Calu3 (cell line): ENCODE measurements around the gene NOL4L. TPM values are rescaled to one million over a fixed set of nuclear protein-coding genes. Genes with fewer than 3 reads are reported as not detected.

Experiments used
- BruUV-seq: library from RNA; stranded (reverse); fragments of 400-500 nt; replicated peaks from 2 replicates; lab custom pipeline; 2021; lab: Mats Ljungman, UMichigan
- CTCF ChIA-PET: fragments of 300-600 bp; sonication (Branson Sonifier 250); formaldehyde crosslinking; loops from one replicate; lab custom pipeline; 2022; ENCODE audit warnings: antibody characterized with exemption; lab: Charles Lee
- DNase-seq: peaks from one replicate; pipeline ENCODE4 v3.0.0; 2022
- H3K27ac Mint-ChIP-seq: one replicate; pipeline ENCODE4 v1.8.0; 2022; ENCODE audit warnings: mixed read lengths; ENCODE audit not compliant: unreplicated experiment
- H3K27me3 Mint-ChIP-seq: one replicate; pipeline ENCODE4 v1.8.0; 2022; ENCODE audit warnings: mixed read lengths; ENCODE audit not compliant: unreplicated experiment
- H3K36me3 Mint-ChIP-seq: one replicate; pipeline ENCODE4 v1.8.0; 2022; ENCODE audit warnings: mild to moderate bottlenecking, moderate library complexity, mixed read lengths; ENCODE audit not compliant: insufficient read depth, unreplicated experiment
- H3K4me1 Mint-ChIP-seq: one replicate; pipeline ENCODE4 v1.8.0; 2022; ENCODE audit warnings: mild to moderate bottlenecking, low read depth, mixed read lengths; ENCODE audit not compliant: unreplicated experiment
- H3K4me3 Mint-ChIP-seq: one replicate; pipeline ENCODE4 v1.8.0; 2022; ENCODE audit warnings: mild to moderate bottlenecking, low read depth, moderate library complexity, mixed read lengths; ENCODE audit not compliant: unreplicated experiment
- H3K9me3 Mint-ChIP-seq: one replicate; pipeline ENCODE4 v1.8.0; 2022; ENCODE audit warnings: low read depth, mixed read lengths; ENCODE audit not compliant: unreplicated experiment
- intact Hi-C: fragments of 100-400 bp; cut with micrococcal nuclease; formaldehyde crosslinking; loops from one replicate; pipeline ENCODE4 v1.10.0; 2022; ENCODE audit not compliant: unreplicated experiment
- total RNA-seq: library from RNA; stranded (reverse); gene quantifications from 2 replicates; pipeline ENCODE4 v1.2.3, GENCODE V29; 2022
- TF ChIP-seq, protein P1 (sequence below): fragments of 200-600 bp; IDR thresholded peaks from one replicate; pipeline ENCODE4 v1.8.0; 2022; ENCODE audit warnings: antibody characterized with exemption; ENCODE audit not compliant: unreplicated experiment

NOL4L gene
- total RNA-seq, 1 experiment from 2014 or later = 46.9 TPM

- CTCF ChIA-PET = interaction anchor here (0.6 to 1.3 kb wide), 4 partner anchors 11 to 450 kb away, joined by 3 to 6 read pairs (median 4); no protein-coding TSS in a partner anchor
- Mint-ChIP-seq H3K27ac (no peak overlapping the region), H3K4me1 (peaks cover 29% of the 10 kb centered on the region), H3K27me3 (peaks cover 64% of the 10 kb centered on the region), H3K9me3 (no peaks in the 10 kb centered on the region), H3K4me3 (peak overlapping the region; percentile 82), H3K36me3 (peaks cover 28% of the 10 kb centered on the region)
- intact Hi-C loops = no loop called here
- DNase-seq = no peak
- TF ChIP-seq, protein P1, sequence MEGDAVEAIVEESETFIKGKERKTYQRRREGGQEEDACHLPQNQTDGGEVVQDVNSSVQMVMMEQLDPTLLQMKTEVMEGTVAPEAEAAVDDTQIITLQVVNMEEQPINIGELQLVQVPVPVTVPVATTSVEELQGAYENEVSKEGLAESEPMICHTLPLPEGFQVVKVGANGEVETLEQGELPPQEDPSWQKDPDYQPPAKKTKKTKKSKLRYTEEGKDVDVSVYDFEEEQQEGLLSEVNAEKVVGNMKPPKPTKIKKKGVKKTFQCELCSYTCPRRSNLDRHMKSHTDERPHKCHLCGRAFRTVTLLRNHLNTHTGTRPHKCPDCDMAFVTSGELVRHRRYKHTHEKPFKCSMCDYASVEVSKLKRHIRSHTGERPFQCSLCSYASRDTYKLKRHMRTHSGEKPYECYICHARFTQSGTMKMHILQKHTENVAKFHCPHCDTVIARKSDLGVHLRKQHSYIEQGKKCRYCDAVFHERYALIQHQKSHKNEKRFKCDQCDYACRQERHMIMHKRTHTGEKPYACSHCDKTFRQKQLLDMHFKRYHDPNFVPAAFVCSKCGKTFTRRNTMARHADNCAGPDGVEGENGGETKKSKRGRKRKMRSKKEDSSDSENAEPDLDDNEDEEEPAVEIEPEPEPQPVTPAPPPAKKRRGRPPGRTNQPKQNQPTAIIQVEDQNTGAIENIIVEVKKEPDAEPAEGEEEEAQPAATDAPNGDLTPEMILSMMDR = no peak
- BruUV-seq = no TSS peak
Observed at GRCh38 chr20:32534661-32535240, 50.4 kb downstream of the NOL4L start.

DNA sequence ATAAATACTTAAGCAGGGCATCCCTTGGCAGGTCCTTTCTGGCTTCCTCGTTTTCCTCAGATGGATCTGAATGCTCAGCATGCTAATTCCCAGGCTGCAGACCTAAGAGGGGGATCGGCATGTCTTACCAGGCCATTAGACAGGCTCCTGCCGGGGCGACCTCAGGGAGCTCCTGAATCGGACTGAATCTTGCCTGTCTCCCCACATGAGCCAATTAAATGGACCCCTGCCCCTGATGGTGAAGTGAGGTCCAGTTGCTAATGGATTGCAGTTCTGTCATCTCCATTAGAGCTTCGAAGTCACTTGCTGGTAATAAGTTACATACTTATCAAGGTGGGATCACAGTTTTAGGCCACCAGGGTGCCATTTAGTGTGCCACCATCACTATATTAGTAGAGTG is 51.4 kb downstream of the NOL4L start:
- TF ChIP-seq, protein P1 = no peak
- CTCF ChIA-PET = interaction anchor here (0.6 to 1.3 kb wide), 2 partner anchors 10 to 582 kb away, joined by 4 to 5 read pairs; partner anchors contain the start of gene PDRG1
- no peak overlapping the region for H3K4me3 Mint-ChIP-seq

GRCh38 chr20:32532246-32532645 is 52.9 kb downstream of the NOL4L start:
- intact Hi-C loops = no loop called here
- CTCF ChIA-PET = interaction anchor here (0.6 to 1.7 kb wide), 3 partner anchors 9 to 86 kb away, joined by 3 to 6 read pairs (median 3); no protein-coding TSS in a partner anchor

More for the DNA sequence above, 51.4 kb downstream of the NOL4L start:
- Mint-ChIP-seq H3K27ac (no peak overlapping the region), H3K27me3 (peaks cover 75% of the 10 kb centered on the region), H3K4me1 (peaks cover 22% of the 10 kb centered on the region), H3K36me3 (peaks cover 28% of the 10 kb centered on the region), H3K9me3 (no peaks in the 10 kb centered on the region)
- DNase-seq = no peak
- no TSS peak for BruUV-seq
- intact Hi-C loops = no loop called here

GRCh38 chr20:32528905-32529670 is 56.0 kb downstream of the NOL4L start:
- H3K27ac Mint-ChIP-seq = no peak overlapping the region
- TF ChIP-seq, protein P1 = no peak
- H3K4me1 Mint-ChIP-seq = no peaks in the 10 kb centered on the region
- no TSS peak for BruUV-seq
- DNase-seq = no peak
- peaks cover 94% of the 10 kb centered on the region for H3K27me3 Mint-ChIP-seq
- no peaks in the 10 kb centered on the region for H3K9me3 Mint-ChIP-seq
- H3K36me3 Mint-ChIP-seq = no peaks in the 10 kb centered on the region
- intact Hi-C loops = loop anchor here (5.0 kb wide), 1 partner anchor 248 kb away; no protein-coding TSS in a partner anchor
- CTCF ChIA-PET = interaction anchor here (0.6 kb wide), 1 partner anchor 988 kb away, joined by 4 read pairs; no protein-coding TSS in a partner anchor
- H3K4me3 Mint-ChIP-seq = no peak overlapping the region

More at GRCh38 chr20:32532246-32532645, 52.9 kb downstream of the NOL4L start:
- Mint-ChIP-seq H3K4me1 (peaks cover 19% of the 10 kb centered on the region), H3K4me3 (no peak overlapping the region), H3K27ac (no peak overlapping the region), H3K36me3 (peaks cover 19% of the 10 kb centered on the region), H3K27me3 (peaks cover 89% of the 10 kb centered on the region), H3K9me3 (no peaks in the 10 kb centered on the region)
- BruUV-seq = no TSS peak
- TF ChIP-seq, protein P1 = no peak
- no peak for DNase-seq
